ENCODE data around the gene MEGF11. TPM values are rescaled to one million over a fixed set of nuclear protein-coding genes. Genes with fewer than 3 reads are reported as not detected.

MEGF11 gene
- total RNA-seq, 3 donors from 2014 or later = not detected

DNA sequence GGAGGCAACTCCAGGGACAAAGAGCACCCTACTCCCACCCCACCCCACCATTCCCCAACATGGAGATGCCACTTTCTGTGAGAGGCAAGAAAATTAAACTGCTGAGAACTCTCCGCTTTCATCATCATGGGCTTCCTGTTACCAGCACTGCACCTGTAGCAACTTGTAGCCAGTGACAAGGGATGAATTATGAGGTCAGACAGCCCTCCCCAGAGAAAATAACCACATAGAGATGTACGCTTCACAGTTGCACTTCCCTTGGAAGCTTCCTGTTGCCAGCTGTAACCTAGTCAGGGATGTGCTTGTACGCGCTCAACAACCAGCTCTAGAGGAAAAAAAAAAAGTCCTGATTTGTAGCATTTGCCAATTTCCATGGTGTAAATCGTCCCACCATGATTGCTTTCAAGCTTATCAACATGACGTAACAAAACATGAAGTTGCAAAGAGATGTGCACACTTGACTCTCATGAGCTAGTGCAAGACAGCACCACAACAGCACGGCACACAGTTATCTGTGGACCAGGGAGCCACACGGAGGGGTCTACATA is 238.8 kb downstream of the MEGF11 start:
- no peak overlapping the region for H3K27ac ChIP-seq
- intact Hi-C loops (cut with DNase I; ENCODE audit: low total_unique reads) = no loop called here
- H3K4me3 ChIP-seq = no peak overlapping the region
- H3K27me3 ChIP-seq = no peaks in the 10 kb centered on the region
- no peaks in the 10 kb centered on the region for H3K4me1 ChIP-seq
- DNase-seq (ENCODE audit: low spot score in 2 of 2) = no peak
- TF ChIP-seq POLR2A (IDR thresholded peaks at IDR 0.05) (no peak), POLR2AphosphoS5 (IDR thresholded peaks at IDR 0.05) (no peak)
- TF ChIP-seq, protein P1, sequence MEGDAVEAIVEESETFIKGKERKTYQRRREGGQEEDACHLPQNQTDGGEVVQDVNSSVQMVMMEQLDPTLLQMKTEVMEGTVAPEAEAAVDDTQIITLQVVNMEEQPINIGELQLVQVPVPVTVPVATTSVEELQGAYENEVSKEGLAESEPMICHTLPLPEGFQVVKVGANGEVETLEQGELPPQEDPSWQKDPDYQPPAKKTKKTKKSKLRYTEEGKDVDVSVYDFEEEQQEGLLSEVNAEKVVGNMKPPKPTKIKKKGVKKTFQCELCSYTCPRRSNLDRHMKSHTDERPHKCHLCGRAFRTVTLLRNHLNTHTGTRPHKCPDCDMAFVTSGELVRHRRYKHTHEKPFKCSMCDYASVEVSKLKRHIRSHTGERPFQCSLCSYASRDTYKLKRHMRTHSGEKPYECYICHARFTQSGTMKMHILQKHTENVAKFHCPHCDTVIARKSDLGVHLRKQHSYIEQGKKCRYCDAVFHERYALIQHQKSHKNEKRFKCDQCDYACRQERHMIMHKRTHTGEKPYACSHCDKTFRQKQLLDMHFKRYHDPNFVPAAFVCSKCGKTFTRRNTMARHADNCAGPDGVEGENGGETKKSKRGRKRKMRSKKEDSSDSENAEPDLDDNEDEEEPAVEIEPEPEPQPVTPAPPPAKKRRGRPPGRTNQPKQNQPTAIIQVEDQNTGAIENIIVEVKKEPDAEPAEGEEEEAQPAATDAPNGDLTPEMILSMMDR (IDR thresholded peaks at IDR 0.05) = no peak
- H3K36me3 ChIP-seq = no peaks in the 10 kb centered on the region
- peaks cover 0 to 3% of the 10 kb centered on the region in 2 donors for H3K9me3 ChIP-seq

DNA sequence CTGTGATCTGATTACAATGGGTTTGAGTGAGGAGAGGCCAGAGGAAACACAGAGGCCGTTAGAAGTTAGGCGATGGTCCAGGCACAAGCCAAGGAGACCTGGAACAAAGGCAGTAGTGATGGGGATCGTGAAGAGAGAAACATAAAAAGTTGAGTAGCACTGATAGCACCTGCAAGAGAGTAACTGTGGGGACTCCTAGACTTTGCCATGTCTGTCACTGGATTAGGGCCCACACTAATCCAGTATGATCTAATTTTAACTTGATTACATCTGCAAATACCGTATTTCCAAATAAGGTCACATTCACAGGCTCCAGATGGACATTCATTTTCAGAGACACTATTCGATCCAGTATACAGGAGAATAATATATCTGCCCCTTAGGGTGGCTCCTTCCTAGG is 239.5 kb downstream of the MEGF11 start:
- H3K27me3 ChIP-seq = no peaks in the 10 kb centered on the region
- no peak for TF ChIP-seq POLR2AphosphoS5 (IDR thresholded peaks at IDR 0.05)
- TF ChIP-seq, protein P1 (IDR thresholded peaks at IDR 0.05) = no peak
- no peak for TF ChIP-seq POLR2A (IDR thresholded peaks at IDR 0.05)
- H3K36me3 ChIP-seq = no peaks in the 10 kb centered on the region
- intact Hi-C loops (cut with DNase I; ENCODE audit: low total_unique reads) = no loop called here
- no peak overlapping the region for H3K4me3 ChIP-seq
- DNase-seq (ENCODE audit: low spot score in 2 of 2) = no peak
- no peak overlapping the region for H3K27ac ChIP-seq
- no peaks in the 10 kb centered on the region for H3K4me1 ChIP-seq
- H3K9me3 ChIP-seq = peaks cover 0 to 3% of the 10 kb centered on the region in 2 donors

DNA sequence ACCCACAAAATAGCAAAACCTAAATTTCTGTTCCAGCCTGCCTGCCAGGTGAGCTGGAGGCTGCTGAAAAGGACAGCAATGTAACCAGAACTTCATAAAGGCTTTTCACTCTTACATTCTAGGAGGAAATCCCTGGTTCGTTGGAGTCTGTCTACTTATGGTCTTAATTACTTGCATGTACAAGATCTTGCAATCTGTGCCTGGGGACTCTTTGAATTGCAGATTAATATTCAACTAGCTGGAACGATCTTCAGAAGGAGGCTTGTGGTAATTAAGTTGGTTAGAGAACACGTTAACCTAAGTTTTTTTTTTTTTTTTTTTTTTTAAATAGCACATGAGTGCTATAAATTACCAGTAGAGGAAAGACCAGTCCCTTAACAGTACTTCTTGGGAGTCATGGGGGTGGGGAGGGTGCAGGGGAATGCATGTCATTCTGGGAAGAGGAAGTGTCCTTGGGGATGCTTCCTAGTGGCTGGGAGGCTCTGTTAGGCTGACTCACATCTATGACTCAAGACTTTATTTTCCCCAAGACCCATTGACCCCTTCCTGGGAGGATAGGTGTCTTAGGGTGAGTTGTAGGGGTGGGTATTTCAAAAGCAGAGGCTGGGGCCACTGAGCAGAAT is 244.5 kb downstream of the MEGF11 start:
- TF ChIP-seq, protein P1 (IDR thresholded peaks at IDR 0.05) = no peak
- TF ChIP-seq POLR2A (IDR thresholded peaks at IDR 0.05) = no peak
- no peak for DNase-seq (ENCODE audit: low spot score in 2 of 2)
- no peaks in the 10 kb centered on the region for H3K9me3 ChIP-seq
- H3K27me3 ChIP-seq = peaks cover 0 to 16% of the 10 kb centered on the region in 2 donors
- intact Hi-C loops (cut with DNase I; ENCODE audit: low total_unique reads) = no loop called here
- H3K36me3 ChIP-seq = no peaks in the 10 kb centered on the region
- H3K4me1 ChIP-seq = no peaks in the 10 kb centered on the region
- no peak overlapping the region for H3K27ac ChIP-seq
- no peak overlapping the region for H3K4me3 ChIP-seq

DNA sequence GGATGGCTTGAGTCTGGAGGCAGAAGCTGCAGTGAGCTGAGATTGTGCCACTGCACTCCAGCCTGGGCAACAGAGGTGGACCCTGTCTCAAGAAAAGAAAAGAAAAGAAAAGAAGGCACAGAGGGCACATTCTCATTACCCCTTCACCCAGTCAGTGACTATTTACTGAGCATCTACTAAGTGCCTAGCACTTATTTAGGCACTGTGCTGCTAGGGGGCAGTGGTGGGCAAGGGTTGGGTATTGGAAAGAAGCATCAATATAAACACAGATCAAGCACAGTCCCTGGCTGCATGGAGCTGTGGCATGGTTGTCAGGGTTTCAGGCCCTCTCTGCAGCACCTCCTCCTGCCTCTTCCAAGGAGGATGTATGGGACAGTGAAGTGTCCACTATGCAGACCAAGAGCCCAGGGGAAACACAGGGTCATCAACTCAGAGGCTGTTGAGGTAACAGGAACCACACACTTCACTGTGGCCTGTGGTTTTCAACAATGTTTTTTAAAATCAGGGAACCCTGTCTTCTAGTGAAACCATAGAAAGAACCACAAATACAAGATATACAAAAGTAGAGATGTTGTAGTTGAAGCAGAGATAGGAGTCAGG is 245.8 kb downstream of the MEGF11 start:
- no peak overlapping the region for H3K27ac ChIP-seq
- intact Hi-C loops (cut with DNase I; ENCODE audit: low total_unique reads) = no loop called here
- H3K9me3 ChIP-seq = no peaks in the 10 kb centered on the region
- TF ChIP-seq POLR2AphosphoS5 (IDR thresholded peaks at IDR 0.05) = no peak
- TF ChIP-seq, protein P1 (IDR thresholded peaks at IDR 0.05) = no peak
- TF ChIP-seq POLR2A (IDR thresholded peaks at IDR 0.05) = no peak
- DNase-seq (ENCODE audit: low spot score in 2 of 2) = no peak
- no peaks in the 10 kb centered on the region for H3K36me3 ChIP-seq
- H3K27me3 ChIP-seq = peaks cover 0 to 21% of the 10 kb centered on the region in 2 donors
- H3K4me1 ChIP-seq = no peaks in the 10 kb centered on the region
- H3K4me3 ChIP-seq = no peak overlapping the region

DNA sequence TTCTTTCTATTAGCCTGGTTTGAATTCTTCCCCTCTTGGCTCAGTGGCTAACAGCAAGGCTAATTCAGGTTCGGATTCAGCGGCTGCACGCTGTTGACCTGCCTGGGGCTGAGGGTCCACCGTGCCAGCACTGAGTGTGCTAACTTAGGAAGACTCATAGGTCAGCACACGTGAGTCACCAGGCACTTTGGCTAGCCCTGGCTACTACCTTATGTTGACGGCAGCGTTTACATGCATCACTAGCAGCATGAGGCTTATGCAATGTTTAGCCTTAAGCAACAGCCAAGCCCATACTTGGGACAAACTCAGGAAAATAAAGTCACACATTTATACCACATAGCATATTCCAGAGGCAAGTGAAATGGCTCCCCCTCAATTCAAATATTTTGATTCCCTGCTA is 246.6 kb downstream of the MEGF11 start:
- TF ChIP-seq, protein P1 (IDR thresholded peaks at IDR 0.05) = no peak
- no peak for TF ChIP-seq POLR2A (IDR thresholded peaks at IDR 0.05)
- no peak for TF ChIP-seq POLR2AphosphoS5 (IDR thresholded peaks at IDR 0.05)
- peaks cover 0 to 21% of the 10 kb centered on the region in 2 donors for H3K27me3 ChIP-seq
- no peak for DNase-seq (ENCODE audit: low spot score in 2 of 2)

More for the DNA sequence above, 246.6 kb downstream of the MEGF11 start:
- H3K36me3 ChIP-seq = no peaks in the 10 kb centered on the region
- intact Hi-C loops (cut with DNase I; ENCODE audit: low total_unique reads) = no loop called here
- H3K27ac ChIP-seq = no peak overlapping the region
- H3K4me1 ChIP-seq = no peaks in the 10 kb centered on the region
- H3K4me3 ChIP-seq = no peak overlapping the region
- no peaks in the 10 kb centered on the region for H3K9me3 ChIP-seq

Measured in breast epithelium (tissue), 4 donors.